SU-DHL-6 (cell line): ENCODE data around the gene THSD4.

Source experiments
- H2AFZ ChIP-seq: fragments of 200-600 bp; sonication (generic); 2 replicates; pipeline ENCODE4 v1.6.1; 2014; ENCODE audit warnings: low read depth, mild to moderate bottlenecking, moderate library complexity, mixed read lengths, antibody characterized with exemption, low read length; ENCODE audit not compliant: severe bottlenecking
- H3F3A ChIP-seq: fragments of 200-600 bp; shearing (Covaris generic); 2 replicates; pipeline ENCODE4 v1.6.0; 2016; ENCODE audit warnings: antibody characterized with exemption, mild to moderate bottlenecking; ENCODE audit not compliant: insufficient read depth
- H3K27ac ChIP-seq: fragments of 200-600 bp; sonication (generic); 2 replicates; pipeline ENCODE4 v1.5.1; 2016; ENCODE audit warnings: low read depth, mild to moderate bottlenecking, low read length, moderate library complexity, mixed read lengths
- H3K27me3 ChIP-seq: fragments of 200-600 bp; sonication (generic), shearing (Covaris generic); 2 replicates; pipeline ENCODE4 v1.6.0; 2014; ENCODE audit warnings: mild to moderate bottlenecking, low read length
- H3K36me3 ChIP-seq: fragments of 200-600 bp; sonication (generic); 2 replicates; pipeline ENCODE4 v1.6.1; 2014; ENCODE audit warnings: mild to moderate bottlenecking, low read length, mixed read lengths
- H3K4me2 ChIP-seq: fragments of 300-600, 200-600 bp; shearing (Covaris generic), sonication (generic); 2 replicates; pipeline ENCODE4 v1.6.0; 2014; ENCODE audit warnings: low read length, low read depth, mild to moderate bottlenecking; ENCODE audit not compliant: poor library complexity, severe bottlenecking
- H3K4me3 ChIP-seq: fragments of 200-600 bp; sonication (generic); 2 replicates; pipeline ENCODE4 v1.5.1; 2014; ENCODE audit warnings: antibody characterized with exemption, low read length, mild to moderate bottlenecking, mixed read lengths; ENCODE audit not compliant: insufficient read depth, poor library complexity, severe bottlenecking
- H3K79me2 ChIP-seq: fragments of 200-600 bp; sonication (generic); 2 replicates; pipeline ENCODE4 v1.6.1; 2014; ENCODE audit warnings: mild to moderate bottlenecking, low read length, moderate library complexity; ENCODE audit not compliant: insufficient read depth
- H3K9ac ChIP-seq: fragments of 200-600 bp; sonication (generic); 2 replicates; pipeline ENCODE4 v1.7.0; 2014; ENCODE audit warnings: mild to moderate bottlenecking, low read length
- H3K9me2 ChIP-seq: fragments of 200-600 bp; sonication (generic); replicated peaks from 2 replicates; pipeline ENCODE4 v1.6.1; 2014; ENCODE audit warnings: low read length; ENCODE audit not compliant: insufficient read depth
- H3K9me3 ChIP-seq: fragments of 200-600 bp; sonication (generic); 2 replicates; pipeline ENCODE4 v1.6.1; 2014; ENCODE audit warnings: low read length, mixed read lengths; ENCODE audit not compliant: insufficient read depth
- H4K20me1 ChIP-seq: fragments of 200-600 bp; sonication (generic); 2 replicates; pipeline ENCODE4 v1.6.1; 2014; ENCODE audit warnings: low read depth, mild to moderate bottlenecking, antibody characterized with exemption, low read length, moderate library complexity, mixed read lengths
- CTCF ChIP-seq: fragments of 200-600 bp; sonication (generic); IDR thresholded peaks from one replicate; pipeline ENCODE4 v1.5.1; 2017; ENCODE audit warnings: antibody characterized with exemption, mild to moderate bottlenecking, low read length, moderate library complexity; ENCODE audit not compliant: insufficient read depth, poor library complexity, severe bottlenecking
- EZH2phosphoT487 ChIP-seq: fragments of 200-600 bp; sonication (generic), shearing (Covaris generic); conservative IDR thresholded peaks from 2 replicates; pipeline ENCODE4 v1.6.1; 2018; ENCODE audit warnings: mild to moderate bottlenecking, antibody characterized with exemption, low read length, moderate library complexity, mixed read lengths

Gene THSD4

GRCh38 chr15:71599418-71600151 is 484.3 kb downstream of the THSD4 start:
- no peaks in the 10 kb centered on the region for H3K9me3 ChIP-seq
- H3F3A ChIP-seq, result no peaks in the 10 kb centered on the region
- no peak overlapping the region for H2AFZ ChIP-seq
- no peaks in the 10 kb centered on the region for H4K20me1 ChIP-seq
- no peak overlapping the region for H3K27ac ChIP-seq
- no peaks in the 10 kb centered on the region for H3K36me3 ChIP-seq
- TF ChIP-seq EZH2phosphoT487 (no peak), CTCF (no peak)
- H3K79me2 ChIP-seq, result no peaks in the 10 kb centered on the region
- H3K4me2 ChIP-seq, result no peak overlapping the region
- H3K4me3 ChIP-seq, result no peak overlapping the region
- no peak overlapping the region for H3K9ac ChIP-seq
- no peaks in the 10 kb centered on the region for H3K9me2 ChIP-seq
- no peaks in the 10 kb centered on the region for H3K27me3 ChIP-seq

- no peaks in the 10 kb centered on the region for H3F3A ChIP-seq
- H3K79me2 ChIP-seq, result no peaks in the 10 kb centered on the region
- no peak overlapping the region for H2AFZ ChIP-seq
- H3K4me2 ChIP-seq, result no peak overlapping the region
- no peaks in the 10 kb centered on the region for H3K36me3 ChIP-seq
- TF ChIP-seq EZH2phosphoT487 (no peak), CTCF (no peak)
- no peak overlapping the region for H3K4me3 ChIP-seq
- H3K27ac ChIP-seq, result no peak overlapping the region
- H3K9me2 ChIP-seq, result no peaks in the 10 kb centered on the region
- no peaks in the 10 kb centered on the region for H4K20me1 ChIP-seq
- H3K9me3 ChIP-seq, result no peaks in the 10 kb centered on the region
- H3K27me3 ChIP-seq, result no peaks in the 10 kb centered on the region
- no peak overlapping the region for H3K9ac ChIP-seq
These were observed 485.0 kb downstream of the THSD4 start for GRCh38 chr15:71600237-71600636.

- Histone ChIP-seq H3K9me3 (no peaks in the 10 kb centered on the region), H4K20me1 (no peaks in the 10 kb centered on the region), H3F3A (no peaks in the 10 kb centered on the region), H3K79me2 (no peaks in the 10 kb centered on the region), H3K9me2 (no peaks in the 10 kb centered on the region), H3K4me2 (no peak overlapping the region), H3K27ac (no peak overlapping the region), H3K36me3 (no peaks in the 10 kb centered on the region), H3K4me3 (no peak overlapping the region), H3K27me3 (no peaks in the 10 kb centered on the region), H3K9ac (no peak overlapping the region), H2AFZ (no peak overlapping the region)
- TF ChIP-seq EZH2phosphoT487 (no peak), CTCF (no peak)
These were observed 486.0 kb downstream of the THSD4 start for GRCh38 chr15:71601038-71601834.
